H9 (cell line): ENCODE data around the gene MRPL46. TPM values are rescaled to one million over a fixed set of nuclear protein-coding genes. Genes with fewer than 3 reads are reported as not detected.

Source experiments
- DNase-seq: peaks from one replicate; pipeline ENCODE4 v3.0.0-alpha.2; 2017
- H2AFZ ChIP-seq: one replicate; pipeline ENCODE4 v1.6.1; 2013; ENCODE audit warnings: mild to moderate bottlenecking, low read length, control low read depth, moderate library complexity
- H2AK5ac ChIP-seq: 2 replicates; pipeline ENCODE4 v1.6.1; 2013; ENCODE audit warnings: low read length, control low read depth, mixed read lengths; ENCODE audit not compliant: insufficient read length
- H2BK120ac ChIP-seq: one replicate; pipeline ENCODE4 v1.6.1; 2013; ENCODE audit warnings: low read depth, mild to moderate bottlenecking, low read length, control low read depth, inconsistent platforms; ENCODE audit not compliant: poor library complexity, severe bottlenecking
- H2BK12ac ChIP-seq: 2 replicates; pipeline ENCODE4 v1.6.1; 2013; ENCODE audit warnings: low read length, control low read depth, mixed read lengths, low read depth; ENCODE audit not compliant: insufficient read length
- H2BK15ac ChIP-seq: 2 replicates; pipeline ENCODE4 v1.6.1; 2013; ENCODE audit warnings: low read depth, low read length, control low read depth
- H2BK20ac ChIP-seq: one replicate; pipeline ENCODE4 v1.6.1; 2013; ENCODE audit warnings: low read depth, mild to moderate bottlenecking, low read length, control low read depth, inconsistent platforms; ENCODE audit not compliant: poor library complexity, severe bottlenecking
- H2BK5ac ChIP-seq: 2 replicates; pipeline ENCODE4 v1.6.1; 2013; ENCODE audit warnings: low read length, control low read depth, mixed read lengths; ENCODE audit not compliant: insufficient read length
- H3K14ac ChIP-seq: 2 replicates; pipeline ENCODE4 v1.6.1; 2013; ENCODE audit warnings: low read length, control low read depth; ENCODE audit not compliant: insufficient read depth
- H3K18ac ChIP-seq: 2 replicates; pipeline ENCODE4 v1.6.1; 2013; ENCODE audit warnings: low read depth, mild to moderate bottlenecking, mixed read lengths, low read length, control low read depth; ENCODE audit not compliant: insufficient read length
- H3K23ac ChIP-seq: 2 replicates; pipeline ENCODE4 v1.6.1; 2013; ENCODE audit warnings: low read length, control low read depth, mixed read lengths, low read depth; ENCODE audit not compliant: insufficient read length
- H3K23me2 ChIP-seq: 2 replicates; pipeline ENCODE4 v1.6.1; 2013; ENCODE audit warnings: low read depth, mild to moderate bottlenecking, mixed read lengths, low read length, control low read depth; ENCODE audit not compliant: insufficient read length, poor library complexity, severe bottlenecking
- H3K27ac ChIP-seq: 2 replicates; pipeline ENCODE4 v1.5.1; 2013; ENCODE audit warnings: low read length, control low read depth, mixed read lengths, low read depth; ENCODE audit not compliant: insufficient read length
- H3K27me3 ChIP-seq: 2 replicates; pipeline ENCODE4 v1.6.1; 2013; ENCODE audit warnings: low read length, control low read depth, inconsistent platforms; ENCODE audit not compliant: insufficient read depth
- H3K4ac ChIP-seq: 2 replicates; pipeline ENCODE4 v1.6.1; 2013; ENCODE audit warnings: low read depth, mild to moderate bottlenecking, control low read depth, inconsistent platforms, low read length, moderate library complexity
- H3K4me1 ChIP-seq: 2 replicates; pipeline ENCODE4 v1.6.1; 2013; ENCODE audit warnings: low read length, control low read depth, inconsistent platforms; ENCODE audit not compliant: insufficient read depth
- H3K4me2 ChIP-seq: 2 replicates; pipeline ENCODE4 v1.6.1; 2013; ENCODE audit warnings: low read length, control low read depth, mixed read lengths; ENCODE audit not compliant: insufficient read length, insufficient read depth
- H3K56ac ChIP-seq: 2 replicates; pipeline ENCODE4 v1.6.1; 2013; ENCODE audit warnings: low read depth, mild to moderate bottlenecking, mixed read lengths, low read length, control low read depth; ENCODE audit not compliant: insufficient read length
- H3K79me1 ChIP-seq: 2 replicates; pipeline ENCODE4 v1.6.1; 2013; ENCODE audit warnings: low read depth, mild to moderate bottlenecking, moderate library complexity, low read length, control low read depth, inconsistent platforms; ENCODE audit not compliant: insufficient read depth, poor library complexity, severe bottlenecking
- H3K79me2 ChIP-seq: 2 replicates; pipeline ENCODE4 v1.6.1; 2013; ENCODE audit warnings: low read length, control low read depth, inconsistent platforms; ENCODE audit not compliant: insufficient read depth
- H3K9ac ChIP-seq: 2 replicates; pipeline ENCODE4 v1.6.1; 2013; ENCODE audit warnings: low read length, control low read depth, mixed read lengths; ENCODE audit not compliant: insufficient read length; ENCODE audit errors: extremely low read depth
- H3K9me3 ChIP-seq: one replicate; pipeline ENCODE4 v1.6.1; 2013; ENCODE audit warnings: low read depth, low read length, inconsistent platforms; ENCODE audit not compliant: control insufficient read depth
- H3T11ph ChIP-seq: one replicate; pipeline ENCODE4 v1.6.1; 2013; ENCODE audit warnings: mild to moderate bottlenecking, low read length, control low read depth, inconsistent platforms
- H4K20me1 ChIP-seq: one replicate; pipeline ENCODE4 v1.6.1; 2013; ENCODE audit not compliant: control insufficient read depth, insufficient read length, insufficient read depth
- H4K5ac ChIP-seq: 2 replicates; pipeline ENCODE4 v1.6.1; 2013; ENCODE audit warnings: low read depth, mild to moderate bottlenecking, mixed read lengths, low read length, control low read depth; ENCODE audit not compliant: insufficient read length
- H4K8ac ChIP-seq: replicated peaks from 2 replicates; pipeline ENCODE4 v1.6.1; 2013; ENCODE audit warnings: low read length, control low read depth, mixed read lengths, low read depth; ENCODE audit not compliant: insufficient read length
- H4K91ac ChIP-seq: 2 replicates; pipeline ENCODE4 v1.6.1; 2013; ENCODE audit warnings: low read depth, mild to moderate bottlenecking, moderate library complexity, mixed read lengths, low read length, control low read depth; ENCODE audit not compliant: insufficient read length
- H3K27ac Mint-ChIP-seq, 3 experiments: 2 replicates in 2 of 3; 3 replicates in 1 of 3; pipeline ENCODE4 v1.8.0; 2020 to 2021; ENCODE audit warnings: mixed read lengths in 3 of 3, mild to moderate bottlenecking in 1 of 3, moderate library complexity in 1 of 3
- H3K27me3 Mint-ChIP-seq: 2 replicates; pipeline ENCODE4 v1.8.0; 2021; ENCODE audit warnings: low read depth, mild to moderate bottlenecking, moderate library complexity, mixed read lengths
- H3K36me3 Mint-ChIP-seq, 3 experiments: 2 replicates in 2 of 3; 3 replicates in 1 of 3; pipeline ENCODE4 v1.8.0; 2020 to 2021; ENCODE audit warnings: low read depth in 3 of 3, mixed read lengths in 3 of 3; ENCODE audit not compliant: insufficient read depth in 1 of 3
- H3K4me1 Mint-ChIP-seq, 2 experiments: 2 replicates each; pipeline ENCODE4 v1.8.0; 2020; ENCODE audit warnings: mixed read lengths in 2 of 2
- H3K4me3 Mint-ChIP-seq, 2 experiments: 2 replicates in 1 of 2; 3 replicates in 1 of 2; pipeline ENCODE4 v1.8.0; 2020 to 2021; ENCODE audit warnings: mild to moderate bottlenecking in 2 of 2, mixed read lengths in 2 of 2, moderate library complexity in 1 of 2
- H3K9me3 Mint-ChIP-seq, 2 experiments: 2 replicates in 1 of 2; 3 replicates in 1 of 2; pipeline ENCODE4 v1.8.0; 2020; ENCODE audit warnings: mild to moderate bottlenecking in 2 of 2, mixed read lengths in 2 of 2, moderate library complexity in 1 of 2
- WGBS: extraction: QIAGEN DNeasy Blood & Tissue Kit; methylation state at CpG from one replicate; pipeline ENCODE4 v1.1.7; 2013; ENCODE audit warnings: missing lambda C conversion rate, low lambda C conversion rate, mixed read lengths; ENCODE audit not compliant: insufficient read length; ENCODE audit errors: extremely low coverage; 5-methylcytosine and 5-hydroxymethylcytosine counted together
- total RNA-seq: library from RNA; stranded (reverse); gene quantifications from 2 replicates; pipeline ENCODE4 v1.2.1, GENCODE V29; 2021
- TF ChIP-seq, protein P1 (sequence below): fragments of 200-600 bp; sonication (generic); conservative IDR thresholded peaks from 3 replicates; pipeline ENCODE4 v1.8.0; 2021; ENCODE audit warnings: antibody characterized with exemption, mild to moderate bottlenecking

The MRPL46 gene
- total RNA-seq, 1 experiment from 2014 or later = 29.3 TPM

DNA sequence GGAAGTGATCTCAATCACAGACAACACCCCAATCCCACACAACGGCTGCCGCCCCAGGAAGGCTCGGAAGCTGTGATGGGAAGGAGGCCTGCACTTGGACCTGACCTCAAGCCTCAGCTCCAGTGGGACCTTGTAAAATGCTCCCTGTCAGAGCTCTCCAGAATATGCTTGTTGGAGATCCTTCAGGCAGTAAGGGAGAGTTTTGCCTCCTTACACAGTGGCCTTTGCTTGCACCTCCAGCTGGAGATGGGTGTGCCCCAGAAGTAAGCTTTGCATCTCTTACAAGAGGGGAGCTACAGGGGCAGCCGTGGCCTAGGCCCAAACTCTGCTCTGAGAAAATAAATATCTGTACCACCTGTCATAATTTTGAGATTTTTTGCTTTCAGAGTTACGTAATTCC lies 10.7 kb upstream of the MRPL46 start:
- no peaks in the 10 kb centered on the region for H4K20me1 ChIP-seq

More for the DNA sequence above, 10.7 kb upstream of the MRPL46 start:
- no peak overlapping the region for H3K23ac ChIP-seq
- H3K27me3 Mint-ChIP-seq = peaks cover 13% of the 10 kb centered on the region
- no peak overlapping the region for H3K27ac ChIP-seq
- H3K23me2 ChIP-seq = no peaks in the 10 kb centered on the region
- no peak overlapping the region for H2BK15ac ChIP-seq
- H3K56ac ChIP-seq = no peak overlapping the region
- TF ChIP-seq, protein P1, sequence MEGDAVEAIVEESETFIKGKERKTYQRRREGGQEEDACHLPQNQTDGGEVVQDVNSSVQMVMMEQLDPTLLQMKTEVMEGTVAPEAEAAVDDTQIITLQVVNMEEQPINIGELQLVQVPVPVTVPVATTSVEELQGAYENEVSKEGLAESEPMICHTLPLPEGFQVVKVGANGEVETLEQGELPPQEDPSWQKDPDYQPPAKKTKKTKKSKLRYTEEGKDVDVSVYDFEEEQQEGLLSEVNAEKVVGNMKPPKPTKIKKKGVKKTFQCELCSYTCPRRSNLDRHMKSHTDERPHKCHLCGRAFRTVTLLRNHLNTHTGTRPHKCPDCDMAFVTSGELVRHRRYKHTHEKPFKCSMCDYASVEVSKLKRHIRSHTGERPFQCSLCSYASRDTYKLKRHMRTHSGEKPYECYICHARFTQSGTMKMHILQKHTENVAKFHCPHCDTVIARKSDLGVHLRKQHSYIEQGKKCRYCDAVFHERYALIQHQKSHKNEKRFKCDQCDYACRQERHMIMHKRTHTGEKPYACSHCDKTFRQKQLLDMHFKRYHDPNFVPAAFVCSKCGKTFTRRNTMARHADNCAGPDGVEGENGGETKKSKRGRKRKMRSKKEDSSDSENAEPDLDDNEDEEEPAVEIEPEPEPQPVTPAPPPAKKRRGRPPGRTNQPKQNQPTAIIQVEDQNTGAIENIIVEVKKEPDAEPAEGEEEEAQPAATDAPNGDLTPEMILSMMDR = no peak
- DNase-seq = no peak
- no peak overlapping the region for H3K18ac ChIP-seq
- H3K4me1 ChIP-seq = no peaks in the 10 kb centered on the region
- no peaks in the 10 kb centered on the region for H3K79me2 ChIP-seq
- H2BK120ac ChIP-seq = no peak overlapping the region
- no peak overlapping the region for H3K4me3 Mint-ChIP-seq
- H4K5ac ChIP-seq = no peak overlapping the region
- peaks cover 8 to 43% (median 23%) of the 10 kb centered on the region in 3 experiments for H3K36me3 Mint-ChIP-seq
- no peak overlapping the region for H3K4me2 ChIP-seq
- H2AK5ac ChIP-seq = no peak overlapping the region
- no CpG with 5 or more reads among the region's 5 CpGs for WGBS
- H3K4ac ChIP-seq = no peak overlapping the region
- H3T11ph ChIP-seq = no peak overlapping the region
- no peaks in the 10 kb centered on the region for H3K9me3 ChIP-seq
- no peak overlapping the region for H3K9ac ChIP-seq
- H2BK20ac ChIP-seq = no peak overlapping the region
- no peaks in the 10 kb centered on the region for H3K9me3 Mint-ChIP-seq
- no peaks in the 10 kb centered on the region for H3K27me3 ChIP-seq
- peaks cover 16 to 18% of the 10 kb centered on the region in 2 experiments for H3K4me1 Mint-ChIP-seq
- H3K14ac ChIP-seq = no peak overlapping the region
- H2BK5ac ChIP-seq = no peak overlapping the region
- no peaks in the 10 kb centered on the region for H3K79me1 ChIP-seq
- no peak overlapping the region for H2BK12ac ChIP-seq
- no peak overlapping the region for H4K91ac ChIP-seq
- no peak overlapping the region for H2AFZ ChIP-seq
- H4K8ac ChIP-seq = no peak overlapping the region
- no peak overlapping the region for H3K27ac Mint-ChIP-seq
